GM10266 (cell line): ENCODE measurements around the gene MMRN2.
"Not testable (repeated sequence)": the region's sequence is repeated elsewhere in the genome, so short reads cannot be mapped to it uniquely, and the experiment has no call there.

Source experiments
- DNase-seq: peaks from one replicate; pipeline ENCODE4 v3.0.0; 2012; ENCODE audit errors: extremely low spot score
- CTCF ChIP-seq: IDR thresholded peaks from 2 replicates; pipeline ENCODE4 v1.5.1; 2012; ENCODE audit warnings: mild to moderate bottlenecking, low read depth; ENCODE audit not compliant: control insufficient read depth, insufficient read depth; ENCODE audit errors: missing control alignments

Gene MMRN2

DNA sequence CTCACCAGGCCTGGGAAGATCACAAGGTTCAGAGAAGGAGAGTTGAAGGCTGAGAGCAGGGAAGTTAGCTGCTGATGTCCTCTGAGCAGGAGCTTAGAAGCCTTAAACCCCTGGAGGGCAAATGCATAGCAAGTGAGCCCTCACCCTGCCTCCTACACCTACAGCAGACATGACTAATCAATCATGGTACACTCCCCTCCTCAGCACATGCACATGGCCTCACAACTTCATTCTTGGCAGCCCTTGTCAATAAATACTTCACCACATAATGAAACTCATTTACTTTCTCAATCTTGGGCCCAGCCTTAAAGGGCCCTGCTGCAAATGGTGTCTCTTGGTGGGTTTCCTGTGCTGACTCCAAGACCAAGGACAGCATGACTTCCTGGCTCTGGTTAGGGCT lies 12.9 kb downstream of the MMRN2 start:
- no peak for TF ChIP-seq CTCF
- no peak for DNase-seq

GRCh38 chr10:86944031-86944419 lies 13.4 kb downstream of the MMRN2 start:
- TF ChIP-seq CTCF, result no peak
- DNase-seq, result no peak

DNA sequence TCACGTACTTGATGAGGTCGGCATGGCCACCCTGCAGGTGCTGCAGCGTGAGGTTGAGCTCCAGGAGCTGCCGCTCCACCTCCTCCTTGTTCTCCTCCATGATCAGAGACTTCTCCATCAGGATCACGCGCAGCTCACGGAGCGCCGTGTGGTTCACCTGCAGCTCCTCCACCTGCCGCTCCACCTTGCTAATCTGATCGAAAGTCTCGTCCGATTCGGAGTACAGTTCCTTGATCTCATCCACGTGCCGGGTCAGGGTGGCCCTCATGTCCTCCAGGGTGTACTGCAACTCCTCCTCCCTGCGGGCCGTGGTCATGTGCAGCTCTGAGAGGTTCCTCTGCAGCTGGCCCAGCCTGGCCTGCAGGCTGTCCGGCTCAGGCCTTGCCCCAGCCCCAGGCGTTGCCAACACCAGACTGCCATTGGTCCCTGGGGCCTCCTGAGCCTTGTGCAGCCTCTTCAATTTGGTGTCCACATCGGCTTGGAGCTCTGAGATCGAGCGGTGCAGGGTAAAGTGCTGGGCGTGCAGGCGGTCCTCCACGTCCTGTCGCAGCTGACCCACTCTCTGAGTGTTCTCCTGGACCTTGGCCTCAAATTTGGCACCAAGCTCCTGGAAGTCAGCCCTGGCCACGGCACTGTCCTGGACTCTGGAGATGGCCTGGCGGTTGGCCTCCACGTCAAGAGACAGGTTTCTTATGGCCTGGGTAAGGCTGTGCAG lies 13.9 kb downstream of the MMRN2 start:
- no peak for DNase-seq
- no peak for TF ChIP-seq CTCF

DNA sequence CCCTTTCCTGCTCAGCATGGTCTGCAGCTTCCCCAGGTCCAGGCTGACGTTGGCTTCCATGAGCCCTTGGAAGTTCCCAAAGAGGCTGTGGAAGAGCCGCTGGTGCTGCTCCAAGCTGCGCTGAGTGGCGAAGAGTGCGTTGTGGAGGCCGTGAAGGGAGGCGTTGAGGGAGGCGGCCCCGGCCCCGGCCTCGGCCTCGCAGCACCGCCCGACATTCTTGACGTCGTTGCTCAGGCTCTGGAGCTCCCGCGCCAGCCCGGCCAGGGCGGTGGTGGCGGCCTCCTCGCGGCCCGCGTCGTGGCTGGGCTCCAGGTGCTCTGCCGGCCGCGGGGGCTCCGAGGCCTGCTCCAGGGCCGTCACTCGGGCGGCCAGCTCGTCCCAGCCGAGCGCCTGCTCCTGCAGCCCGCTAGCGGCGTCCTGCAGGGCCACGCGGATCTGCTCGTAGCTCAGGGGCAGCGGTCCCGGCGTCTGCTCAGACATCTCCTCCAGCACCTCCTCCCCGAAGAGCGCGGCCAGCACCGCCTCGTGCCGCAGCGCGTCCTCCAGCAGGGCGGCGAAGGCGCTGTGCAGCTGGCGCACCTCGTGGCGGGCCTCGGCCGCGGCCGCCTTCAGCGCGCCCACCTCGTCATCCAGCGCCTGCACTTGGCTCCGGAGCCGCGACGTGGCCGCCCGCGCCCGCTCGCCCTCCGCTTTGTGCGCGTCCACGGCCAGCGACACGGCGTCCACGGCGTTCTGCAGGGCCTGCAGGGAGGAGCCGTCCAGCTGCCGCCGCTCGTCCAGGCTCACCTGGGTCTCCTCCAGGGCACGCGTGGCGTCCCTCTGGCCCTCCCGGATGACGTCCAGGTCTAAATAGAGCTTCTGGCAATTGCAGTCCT lies 14.7 kb downstream of the MMRN2 start:
- TF ChIP-seq CTCF, result no peak
- DNase-seq, result no peak

GRCh38 chr10:86941991-86942421 lies 15.4 kb downstream of the MMRN2 start:
- DNase-seq, result peak; percentile 12
- TF ChIP-seq CTCF, result no peak

- no peak for TF ChIP-seq CTCF
- no peak for DNase-seq
These were observed 16.0 kb downstream of the MMRN2 start for GRCh38 chr10:86941426-86941825.

- peak; percentile 4 for DNase-seq
- no peak for TF ChIP-seq CTCF
These were observed 16.7 kb downstream of the MMRN2 start for GRCh38 chr10:86940677-86941076.

- DNase-seq, result not testable (repeated sequence)
These were observed 17.3 kb downstream of the MMRN2 start for GRCh38 chr10:86940076-86940475.
